Thyroid gland (tissue), 4 donors: ENCODE data around the gene HAUS3. TPM values are rescaled to one million over a fixed set of nuclear protein-coding genes. Genes with fewer than 3 reads are reported as not detected.

Source experiments
- DNase-seq, 2 donors: peaks; one replicate each; pipeline ENCODE4 v3.0.0-alpha.2; 2019
- H3K27ac ChIP-seq, 3 donors: fragments of 200-600 bp; sonication (generic); 1 replicate in 2 of 3; 2 replicates in 1 of 3; pipeline ENCODE4 v1.5.1; 2016 to 2019; ENCODE audit warnings: mild to moderate bottlenecking in 1 of 3, moderate library complexity in 1 of 3
- H3K27me3 ChIP-seq: fragments of 200-600 bp; sonication (generic); one replicate; pipeline ENCODE4 v1.5.1; 2019
- H3K36me3 ChIP-seq, 2 donors: fragments of 200-600 bp; sonication (generic); one replicate each; pipeline ENCODE4 v1.5.1; 2016 to 2019
- H3K4me1 ChIP-seq, 2 donors: fragments of 200-600 bp; sonication (generic); one replicate each; pipeline ENCODE4 v1.5.1; 2017 to 2019
- H3K4me3 ChIP-seq, 3 donors: fragments of 200-600 bp; sonication (generic); replicated peaks in 1 of 3; 1 replicate in 2 of 3; 2 replicates in 1 of 3; pipeline ENCODE4 v1.5.1; 2016; ENCODE audit warnings: mild to moderate bottlenecking in 1 of 3
- H3K9me3 ChIP-seq: fragments of 200-600 bp; sonication (generic); one replicate; pipeline ENCODE4 v1.5.1; 2017
- CTCF ChIP-seq, 6 experiments: fragments of 200-600 bp in 3 of 6; fragments of 450-650 bp in 3 of 6; sonication (generic) in 3 of 6; IDR thresholded peaks; one replicate each; pipeline ENCODE4 v1.5.1; 2016 to 2019; ENCODE audit warnings: antibody characterized with exemption in 6 of 6, mild to moderate bottlenecking in 2 of 6, inconsistent platforms in 1 of 6, moderate library complexity in 1 of 6
- POLR2A ChIP-seq, 2 donors: fragments of 450-650 bp; IDR thresholded peaks; one replicate each; pipeline ENCODE4 v1.6.1; 2017; ENCODE audit warnings: antibody characterized with exemption in 2 of 2, mild to moderate bottlenecking in 2 of 2, moderate library complexity in 1 of 2
- WGBS, 2 donors: methylation state at CpG; one replicate each; pipeline ENCODE4 v1.1.5; 2017; 5-methylcytosine and 5-hydroxymethylcytosine counted together
- intact Hi-C: fragments of 100-400 bp; cut with DNase I; formaldehyde crosslinking; loops from one replicate; pipeline ENCODE4 v1.15.1; 2023
- small RNA-seq: library from RNA; depleted of rRNA; stranded (forward); fragments of <200 nt; gene quantifications from one replicate; pipeline ENCODE3, GENCODE V24; 2016
- total RNA-seq, 4 donors: library from RNA; depleted of rRNA; stranded (reverse); fragments of >200 nt; gene quantifications; one replicate each; pipeline ENCODE4 v1.2.3, GENCODE V29; 2016

HAUS3 gene
- total RNA-seq, 4 donors from 2014 or later = 13.0 to 30.0 (median 17.0) TPM

- no peak overlapping the region for H3K4me3 ChIP-seq
- no peak for TF ChIP-seq CTCF (IDR thresholded peaks at IDR 0.05)
- no peak for TF ChIP-seq POLR2A (IDR thresholded peaks at IDR 0.05)
- 29 to 62% methylated on average over 3 of the region's 3 CpGs for WGBS, 2 donors
- no peaks in the 10 kb centered on the region for H3K27me3 ChIP-seq
- H3K9me3 ChIP-seq = no peaks in the 10 kb centered on the region
- intact Hi-C loops = loop anchor here (10.0 kb wide), 1 partner anchor 268 kb away; no protein-coding TSS in a partner anchor
- DNase-seq = no peak
- no peaks in the 10 kb centered on the region for H3K36me3 ChIP-seq
- no peak overlapping the region for H3K27ac ChIP-seq
- peaks cover 13 to 19% of the 10 kb centered on the region in 2 donors for H3K4me1 ChIP-seq
These were observed 58.9 kb downstream of the HAUS3 start for GRCh38 chr4:2182994-2183393.

GRCh38 chr4:2180410-2180809 is 61.5 kb downstream of the HAUS3 start:
- 88 to 97% methylated on average over 2 of the region's 2 CpGs for WGBS, 2 donors
- TF ChIP-seq CTCF (IDR thresholded peaks at IDR 0.05) (no peak), POLR2A (IDR thresholded peaks at IDR 0.05) (no peak)
- H3K9me3 ChIP-seq = no peaks in the 10 kb centered on the region
- H3K27me3 ChIP-seq = no peaks in the 10 kb centered on the region
- no peak for DNase-seq
- no peaks in the 10 kb centered on the region for H3K36me3 ChIP-seq
- intact Hi-C loops = loop anchor here (10.0 kb wide), 1 partner anchor 266 kb away; no protein-coding TSS in a partner anchor
- peak overlapping the region in 2 of 3 donors; percentile 51 to 79 for H3K27ac ChIP-seq
- H3K4me1 ChIP-seq = peaks cover 13 to 22% of the 10 kb centered on the region in 2 donors
- H3K4me3 ChIP-seq = no peak overlapping the region

- Histone ChIP-seq H3K36me3 (no peaks in the 10 kb centered on the region), H3K27me3 (no peaks in the 10 kb centered on the region), H3K4me3 (no peak overlapping the region), H3K9me3 (no peaks in the 10 kb centered on the region), H3K4me1 (peaks cover 13 to 22% of the 10 kb centered on the region in 2 donors), H3K27ac (peak overlapping the region; percentile 51 to 79 (median 68))
- WGBS, 2 donors = 33 to 52% methylated on average over 7 of the region's 7 CpGs
- peak in 1 of 2 donors; percentile 36 for TF ChIP-seq POLR2A (IDR thresholded peaks at IDR 0.05)
- no peak for TF ChIP-seq CTCF (IDR thresholded peaks at IDR 0.05)
- intact Hi-C loops = loop anchor here (10.0 kb wide), 1 partner anchor 265 kb away; no protein-coding TSS in a partner anchor
- DNase-seq = peak; percentile 90 to 92
These were observed 62.2 kb downstream of the HAUS3 start for GRCh38 chr4:2179717-2180116.

- no peak for DNase-seq
- intact Hi-C loops = no loop called here
- no peaks in the 10 kb centered on the region for H3K27me3 ChIP-seq
- WGBS, 2 donors = 100% methylated on average over 1 of the region's 1 CpG; no CpG with 5 or more reads in 1 of the 2 donors
- peak overlapping the region in 1 of 3 donors; percentile 79 for H3K27ac ChIP-seq
- H3K4me3 ChIP-seq = no peak overlapping the region
- TF ChIP-seq POLR2A (IDR thresholded peaks at IDR 0.05) (no peak), CTCF (IDR thresholded peaks at IDR 0.05) (no peak)
- H3K4me1 ChIP-seq = peaks cover 13 to 22% of the 10 kb centered on the region in 2 donors
- H3K36me3 ChIP-seq = no peaks in the 10 kb centered on the region
- no peaks in the 10 kb centered on the region for H3K9me3 ChIP-seq
These were observed 62.9 kb downstream of the HAUS3 start for GRCh38 chr4:2178986-2179385.

Small RNA genes lying within 50 kb of the gene (small RNA-seq; reads per million reads assigned to genes)
- gene COX6B1P5 = not detected

Other genes starting within 250 kb of the HAUS3 start
- gene NELFA, start 233.1 kb downstream of the HAUS3 start, total RNA-seq = 10 to 100 TPM; 23.2 to 39.3 (median 28.7) TPM
- gene NAT8L, start 182.8 kb downstream of the HAUS3 start, total RNA-seq = 1 to 10 TPM; 1.3 to 1.8 (median 1.5) TPM
- gene POLN, start within 50 bp of the HAUS3 start, total RNA-seq = 1 to 10 TPM; 1.5 to 5.4 (median 3.0) TPM
- 100 to 1,000 TPM in 1 of 4 donors, 10 to 100 TPM in 3; 48.1 to 102 (median 61.9) TPM for gene MXD4, start 20.0 kb upstream of the HAUS3 start, total RNA-seq
- gene ZFYVE28, start 176.5 kb upstream of the HAUS3 start, total RNA-seq = 10 to 100 TPM in 3 of 4 donors, 1 to 10 TPM in 1; 8.9 to 19.1 (median 16.4) TPM
- gene CFAP99, start 176.8 kb upstream of the HAUS3 start, total RNA-seq = 1 to 10 TPM in 2 of 4 donors, under 1 TPM in 1, not detected in 1; 0.27 to 1.9 (median 1.1) TPM
- 10 to 100 TPM; 32.8 to 52.0 (median 43.0) TPM for gene RNF4, start 227.0 kb upstream of the HAUS3 start, total RNA-seq